Esophagus squamous epithelium (tissue), 5 donors: ENCODE measurements around the gene CXXC5. TPM values are rescaled to one million over a fixed set of nuclear protein-coding genes. Genes with fewer than 3 reads are reported as not detected.

Experiments used
- DNase-seq: peaks from one replicate; lab custom pipeline; 2025; lab: John Stamatoyannopoulos, UW
- H3K27ac ChIP-seq, 4 donors: fragments of 200-600 bp; sonication (generic); one replicate each; pipeline ENCODE4 v1.5.1; 2016 to 2019; ENCODE audit warnings: mild to moderate bottlenecking in 1 of 4
- H3K27me3 ChIP-seq, 4 donors: fragments of 200-600 bp; sonication (generic); 1 replicate in 3 of 4; 2 replicates in 1 of 4; pipeline versions ENCODE4 v1.5.1 to v1.6.0; 2017 to 2021; ENCODE audit warnings: antibody characterized with exemption in 1 of 4
- H3K36me3 ChIP-seq, 3 donors: fragments of 200-600 bp; sonication (generic); one replicate each; pipeline ENCODE4 v1.5.1; 2016 to 2019
- H3K4me1 ChIP-seq, 3 donors: fragments of 200-600 bp; sonication (generic); one replicate each; pipeline ENCODE4 v1.5.1; 2017 to 2019
- H3K4me3 ChIP-seq, 4 donors: fragments of 200-600 bp; sonication (generic); 1 replicate in 3 of 4; 2 replicates in 1 of 4; pipeline ENCODE4 v1.5.1; 2016 to 2019; ENCODE audit warnings: mild to moderate bottlenecking in 2 of 4, moderate library complexity in 1 of 4
- H3K9me3 ChIP-seq, 3 donors: fragments of 200-600 bp; sonication (generic); one replicate each; pipeline ENCODE4 v1.5.1; 2016 to 2019
- CTCF ChIP-seq, 6 experiments: fragments of 450-650 bp in 4 of 6; fragments of 200-600 bp in 2 of 6; sonication (generic) in 2 of 6; IDR thresholded peaks; one replicate each; pipeline ENCODE4 v1.5.1; 2016 to 2019; ENCODE audit warnings: antibody characterized with exemption in 6 of 6, mild to moderate bottlenecking in 4 of 6, moderate library complexity in 4 of 6
- POLR2A ChIP-seq, 4 donors: fragments of 450-650 bp; IDR thresholded peaks; one replicate each; pipeline ENCODE4 v1.6.1; 2017; ENCODE audit warnings: antibody characterized with exemption in 4 of 4, mild to moderate bottlenecking in 4 of 4, moderate library complexity in 3 of 4
- WGBS, 2 donors: methylation state at CpG; one replicate each; pipeline ENCODE4 v1.1.5; 2018; 5-methylcytosine and 5-hydroxymethylcytosine counted together
- intact Hi-C: fragments of 100-400 bp; cut with DNase I; formaldehyde crosslinking; loops from one replicate; pipeline ENCODE4 v1.15.0; 2022
- total RNA-seq, 4 donors: library from RNA; depleted of rRNA; stranded (reverse); fragments of >200 nt; gene quantifications; one replicate each; pipeline ENCODE4 v1.1.0, GENCODE V29; 2016
- donor health status: DM: yes; HTN: yes; CAD: no.

The CXXC5 gene
- total RNA-seq, 4 donors from 2014 or later = 13.9 to 40.4 (median 22.9) TPM

- DNase-seq = no peak
- WGBS, 2 donors = 40 to 86% methylated on average over 1 to 2 of the region's 3 CpGs
- Histone ChIP-seq H3K4me3 (no peak overlapping the region), H3K9me3 (no peaks in the 10 kb centered on the region), H3K36me3 (no peaks in the 10 kb centered on the region), H3K27me3 (peaks cover 0 to 24% (median 1%) of the 10 kb centered on the region in 4 donors), H3K4me1 (peaks cover 27 to 81% (median 28%) of the 10 kb centered on the region in 3 donors), H3K27ac (no peak overlapping the region)
- no peak for TF ChIP-seq CTCF (IDR thresholded peaks at IDR 0.05)
- no peak for TF ChIP-seq POLR2A (IDR thresholded peaks at IDR 0.05)
- intact Hi-C loops = no loop called here
Observed at GRCh38 chr5:139645430-139645871, 2.7 kb upstream of the CXXC5 start.

GRCh38 chr5:139646111-139646510 is 2.0 kb upstream of the CXXC5 start:
- intact Hi-C loops = no loop called here
- no peaks in the 10 kb centered on the region for H3K9me3 ChIP-seq
- TF ChIP-seq CTCF (IDR thresholded peaks at IDR 0.05) = no peak
- TF ChIP-seq POLR2A (IDR thresholded peaks at IDR 0.05) = no peak
- no peaks in the 10 kb centered on the region for H3K36me3 ChIP-seq
- H3K4me1 ChIP-seq = peaks cover 30 to 81% (median 34%) of the 10 kb centered on the region in 3 donors
- peaks cover 0 to 31% (median 1%) of the 10 kb centered on the region in 4 donors for H3K27me3 ChIP-seq
- no peak for DNase-seq
- H3K27ac ChIP-seq = no peak overlapping the region
- no peak overlapping the region for H3K4me3 ChIP-seq
- WGBS, 2 donors = 67 to 89% methylated on average over 2 to 3 of the region's 3 CpGs

GRCh38 chr5:139646912-139647505 is 1.1 kb upstream of the CXXC5 start:
- Histone ChIP-seq H3K36me3 (no peaks in the 10 kb centered on the region), H3K4me3 (peak overlapping the region in 3 of 4 donors; percentile 66 to 88 (median 86)), H3K27ac (no peak overlapping the region), H3K9me3 (no peaks in the 10 kb centered on the region), H3K27me3 (peaks cover 0 to 32% (median 1%) of the 10 kb centered on the region in 4 donors), H3K4me1 (peaks cover 39 to 89% (median 43%) of the 10 kb centered on the region in 3 donors)
- WGBS, 2 donors = 15 to 23% methylated on average over 12 to 15 of the region's 25 CpGs
- TF ChIP-seq POLR2A (IDR thresholded peaks at IDR 0.05) = no peak
- no peak for TF ChIP-seq CTCF (IDR thresholded peaks at IDR 0.05)
- DNase-seq = no peak
- intact Hi-C loops = no loop called here

GRCh38 chr5:139647506-139648204 is 494 bp upstream of the CXXC5 start:
- intact Hi-C loops = no loop called here

More at GRCh38 chr5:139647506-139648204, 494 bp upstream of the CXXC5 start:
- H3K9me3 ChIP-seq = no peaks in the 10 kb centered on the region
- 29 to 36% methylated on average over 13 to 27 of the region's 46 CpGs for WGBS, 2 donors
- TF ChIP-seq CTCF (IDR thresholded peaks at IDR 0.05) (no peak), POLR2A (IDR thresholded peaks at IDR 0.05) (no peak)
- H3K27me3 ChIP-seq = peaks cover 0 to 32% (median 1%) of the 10 kb centered on the region in 4 donors
- peak overlapping the region; percentile 66 to 88 (median 83) for H3K4me3 ChIP-seq
- H3K4me1 ChIP-seq = peaks cover 46 to 89% (median 48%) of the 10 kb centered on the region in 3 donors
- no peaks in the 10 kb centered on the region for H3K36me3 ChIP-seq
- DNase-seq = no peak
- H3K27ac ChIP-seq = peak overlapping the region; percentile 74 to 95 (median 88)
